Measurements from ENCODE around the gene CAPN2.

- TF ChIP-seq ZNF274 (IDR thresholded peaks at IDR 0.05; ENCODE audit: low read depth, low read length): no peak
- no peak for TF ChIP-seq SUZ12 (IDR thresholded peaks at IDR 0.05; ENCODE audit: extremely low read depth, insufficient read depth, insufficient read length)
- TF ChIP-seq YY1 (IDR thresholded peaks at IDR 0.05; ENCODE audit: insufficient read depth, insufficient read length): no peak
Observed at GRCh38 chr1:223737342-223737741, 25.0 kb downstream of the CAPN2 start.

Measured in NT2/D1 (cell line).